Nucleus accumbens (tissue), 56 donors: ENCODE results near the gene KRI1.
A peak's percentile ranks its signal among the peaks of the same experiment; 100 is the strongest.

Source experiments
- DNase-seq, 56 donors: peaks; one replicate each; lab custom pipeline; 2025; lab: John Stamatoyannopoulos, UW

KRI1 gene

GRCh38 chr19:10521461-10522171, 44.2 kb downstream of the KRI1 start:
- DNase-seq, result no peak

- DNase-seq, result no peak
Observed at GRCh38 chr19:10520652-10521318, 45.0 kb downstream of the KRI1 start.

DNA sequence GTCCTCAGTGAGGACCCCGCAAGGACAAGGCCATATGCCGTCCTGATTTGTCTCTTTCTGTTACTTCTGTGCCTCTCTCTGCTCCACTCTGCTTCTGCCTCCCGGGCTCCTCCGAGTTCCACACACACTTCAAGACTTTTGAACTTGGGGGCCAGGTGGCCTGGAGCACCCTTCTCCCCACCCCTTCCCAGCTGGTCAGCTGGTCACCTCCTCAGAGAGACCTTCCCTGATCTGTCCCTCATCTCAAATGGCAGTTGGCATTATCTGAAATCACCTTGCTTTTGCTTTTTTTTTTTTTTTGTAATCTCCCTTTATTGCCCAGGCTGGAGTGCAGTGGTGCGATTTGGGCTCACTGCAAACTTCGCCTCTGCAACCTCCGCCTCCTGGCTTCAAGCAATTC, 46.4 kb downstream of the KRI1 start:
- no peak for DNase-seq

DNA sequence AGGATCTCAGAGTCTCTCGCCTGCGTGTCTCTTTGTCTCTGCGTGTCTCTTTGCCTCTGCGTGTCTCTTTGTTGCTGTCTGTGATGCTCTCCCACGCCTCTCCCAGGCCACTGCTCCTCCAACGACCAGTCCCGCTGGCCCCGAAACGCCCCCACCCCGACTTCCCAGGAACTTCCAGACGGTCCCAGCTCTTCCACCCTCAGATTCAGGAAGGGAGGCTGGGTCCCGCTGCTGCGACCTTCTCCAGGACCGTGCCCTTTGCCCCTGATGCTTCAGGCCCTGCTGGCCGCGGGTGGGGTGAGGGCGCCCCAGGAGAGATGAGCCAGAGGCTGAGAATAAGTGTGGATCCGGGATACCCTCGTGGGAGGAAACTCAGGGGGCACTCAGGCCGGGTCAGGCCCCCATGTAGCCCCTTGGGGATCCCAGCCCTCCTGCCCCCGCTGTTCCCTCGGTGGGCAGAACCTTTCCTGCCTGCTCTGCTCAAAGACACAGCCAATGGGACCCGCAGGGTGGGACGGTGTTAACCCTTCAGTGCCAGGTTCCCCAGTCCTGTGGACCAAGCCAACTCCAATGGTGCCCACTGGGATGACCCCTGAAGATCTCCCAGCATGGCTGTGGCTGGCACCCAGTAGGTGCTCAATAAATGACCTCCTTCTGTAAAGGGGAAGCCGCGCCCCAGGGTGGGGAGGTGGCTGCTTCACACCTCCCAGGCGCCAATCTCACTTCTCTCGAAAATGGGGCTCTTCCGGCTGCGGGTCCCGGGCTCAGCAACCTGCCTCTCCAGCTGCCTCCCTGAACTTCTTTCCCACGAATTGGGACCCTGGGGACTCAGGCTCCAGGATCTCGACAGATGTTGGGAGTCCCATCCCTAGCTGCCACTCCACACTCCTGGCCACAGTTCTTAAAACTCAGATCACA, 47.1 kb downstream of the KRI1 start:
- DNase-seq, result peak in 22 of 56 donors; percentile 9 to 50 (median 36)

GRCh38 chr19:10517760-10518443, 47.9 kb downstream of the KRI1 start:
- peak in 37 of 56 donors; percentile 5 to 85 (median 70) for DNase-seq

- DNase-seq, result peak in 52 of 56 donors; percentile 29 to 92 (median 82)
Observed at GRCh38 chr19:10517361-10517759, 48.5 kb downstream of the KRI1 start, which contains the start of gene S1PR5. Gene S1PR5 (minus strand): TSS chr19:10517447. CDS start chr19:10515011, 2,436 bp downstream.

DNA sequence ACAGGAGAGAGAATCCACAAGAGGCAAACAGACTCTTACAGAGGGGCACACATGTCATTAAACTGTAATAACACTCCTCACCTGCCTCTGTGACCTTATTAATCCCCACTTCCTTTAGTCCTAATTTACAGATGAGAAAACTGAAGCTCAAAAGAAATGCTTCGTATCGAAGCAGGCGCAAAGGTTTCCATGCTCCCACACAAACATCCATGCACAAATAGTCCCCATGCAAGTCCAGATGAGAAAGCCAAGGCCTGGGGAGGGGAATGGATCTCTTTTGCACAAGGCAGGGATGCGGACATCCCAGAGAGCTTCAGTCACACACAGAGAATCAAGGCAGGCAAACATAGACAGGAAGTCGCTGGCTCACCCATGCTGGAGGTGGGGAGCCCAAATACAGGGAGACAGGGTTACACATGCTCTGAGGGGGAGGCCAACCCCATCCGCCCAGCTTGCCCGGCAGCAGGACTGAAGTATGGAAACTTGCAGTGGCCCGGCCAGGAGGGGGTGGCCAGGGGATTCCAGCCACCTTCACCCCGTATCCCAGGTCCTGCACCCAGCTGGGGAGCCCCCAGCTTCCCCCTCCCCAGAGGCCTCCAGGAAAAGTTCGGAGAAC, 49.0 kb downstream of the KRI1 start:
- peak in 7 of 56 donors; percentile 34 to 65 (median 56) for DNase-seq

DNA sequence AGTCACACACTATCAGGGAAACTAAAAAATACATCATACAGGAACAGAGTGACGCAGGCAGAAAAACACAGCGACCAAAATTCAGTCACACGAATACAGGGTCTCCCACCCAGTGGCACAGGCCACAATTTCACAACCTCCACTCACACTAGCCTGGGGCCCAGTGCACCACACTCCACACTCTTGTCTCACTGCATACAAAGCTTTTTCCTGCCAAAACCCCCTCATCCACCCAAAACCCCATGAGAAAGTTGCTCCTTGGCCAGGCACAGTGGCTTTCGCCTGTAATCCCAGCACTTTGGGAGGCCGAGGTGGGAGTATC, 49.8 kb downstream of the KRI1 start:
- peak in 1 of 56 donors; percentile 24 for DNase-seq

- peak in 7 of 56 donors; percentile 7 to 47 (median 35) for DNase-seq
Observed at GRCh38 chr19:10514211-10515145, 51.3 kb downstream of the KRI1 start.

- DNase-seq, result no peak
Observed at GRCh38 chr19:10513223-10513622, 52.6 kb downstream of the KRI1 start.

- DNase-seq, result peak in 5 of 56 donors; percentile 5 to 22 (median 15)
Observed at GRCh38 chr19:10510301-10510802, 55.5 kb downstream of the KRI1 start.

GRCh38 chr19:10508707-10509106, 57.1 kb downstream of the KRI1 start:
- no peak for DNase-seq

DNA sequence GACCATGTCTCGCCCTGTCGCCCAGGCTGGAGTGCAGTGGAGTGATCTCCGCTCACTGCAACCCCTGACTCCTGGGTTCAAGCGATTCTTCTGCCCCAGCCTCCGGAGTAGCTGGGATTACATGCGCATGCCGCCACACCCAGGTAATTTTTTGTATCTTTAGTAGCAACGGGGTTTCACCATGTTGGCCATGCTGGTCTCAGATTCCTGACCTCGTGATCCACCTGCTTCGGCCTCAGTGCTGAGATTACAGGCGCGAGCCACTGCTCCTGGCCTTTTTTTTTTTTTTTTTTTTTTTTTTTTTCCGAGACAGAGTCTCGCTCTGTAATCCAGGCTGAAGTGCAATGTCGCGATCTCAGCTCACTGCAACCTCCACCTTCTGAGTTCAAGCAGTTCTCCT, 57.8 kb downstream of the KRI1 start:
- no peak for DNase-seq

- DNase-seq, result peak in 44 of 56 donors; percentile 5 to 75 (median 34)
Observed at GRCh38 chr19:10505583-10506229, 60.1 kb downstream of the KRI1 start.
